PC-3 (cell line): ENCODE measurements around the gene SUSD2. TPM values are rescaled to one million over a fixed set of nuclear protein-coding genes. Genes with fewer than 3 reads are reported as not detected.

Experiments used
- ATAC-seq: fragments of 200-7000 bp; cut with Tn5 transposase; 2 replicates; pipeline ENCODE4 v1.9.1; 2020; ENCODE audit warnings: mild to moderate bottlenecking, moderate library complexity
- BruUV-seq: library from RNA; stranded (reverse); fragments of 400-500 nt; replicated peaks from 2 replicates; lab custom pipeline; 2021; lab: Mats Ljungman, UMichigan
- CTCF ChIA-PET: fragments of 300-600 bp; sonication (Branson Sonifier 250); formaldehyde crosslinking; loops from one replicate; lab custom pipeline; 2022; ENCODE audit warnings: antibody characterized with exemption; lab: Charles Lee
- POLR2A ChIA-PET: fragments of 300-600 bp; sonication (Branson Sonifier 250); formaldehyde crosslinking; loops from one replicate; lab custom pipeline; 2022; ENCODE audit warnings: antibody characterized with exemption; ENCODE audit not compliant: unreplicated experiment; lab: Charles Lee
- DNase-seq: peaks from one replicate; pipeline ENCODE4 v3.0.0-alpha.2; 2015
- H2AFZ ChIP-seq: fragments of 300-600 bp; sonication (generic); 2 replicates; pipeline ENCODE4 v1.6.0; 2016; ENCODE audit warnings: antibody characterized with exemption, low read length
- H3F3A ChIP-seq: fragments of 300-600 bp; sonication (generic); one replicate; pipeline ENCODE4 v1.6.0; 2017; ENCODE audit warnings: antibody characterized with exemption, low read length, control low read depth, mild to moderate bottlenecking; ENCODE audit not compliant: unreplicated experiment
- H3K27ac ChIP-seq: fragments of 300-600 bp; sonication (generic); 2 replicates; pipeline ENCODE4 v1.5.1; 2016; ENCODE audit warnings: mild to moderate bottlenecking, low read length
- H3K27me3 ChIP-seq: fragments of 300-600 bp; sonication (generic); 2 replicates; pipeline ENCODE4 v1.6.1; 2016; ENCODE audit warnings: low read length, mixed read lengths
- H3K36me3 ChIP-seq: fragments of 300-600 bp; sonication (generic); 2 replicates; pipeline ENCODE4 v1.6.1; 2016; ENCODE audit warnings: low read depth, mixed run types, low read length, mixed read lengths
- H3K4me1 ChIP-seq: fragments of 300-600 bp; sonication (generic); 2 replicates; pipeline ENCODE4 v1.5.1; 2016; ENCODE audit warnings: low read length; ENCODE audit not compliant: insufficient read depth
- H3K4me2 ChIP-seq: fragments of 300-600 bp; sonication (generic); 2 replicates; pipeline ENCODE4 v1.6.0; 2016; ENCODE audit warnings: low read length
- H3K4me3 ChIP-seq: fragments of 300-600 bp; sonication (generic); 2 replicates; pipeline ENCODE4 v1.5.1; 2016; ENCODE audit warnings: mild to moderate bottlenecking, low read length, mixed read lengths
- H3K79me2 ChIP-seq: fragments of 300-600 bp; sonication (generic); 2 replicates; pipeline ENCODE4 v1.6.1; 2017; ENCODE audit warnings: low read length, mixed read lengths
- H3K9ac ChIP-seq: fragments of 300-600 bp; sonication (generic); 2 replicates; pipeline ENCODE4 v1.6.0; 2016; ENCODE audit warnings: mild to moderate bottlenecking, low read length
- H3K9me2 ChIP-seq: fragments of 300-600 bp; sonication (generic); replicated peaks from 2 replicates; pipeline ENCODE4 v1.6.1; 2016; ENCODE audit warnings: mixed run types, low read length, mixed read lengths
- H3K9me3 ChIP-seq: fragments of 300-600 bp; sonication (generic); 2 replicates; pipeline ENCODE4 v1.6.1; 2016; ENCODE audit warnings: low read length, mixed read lengths
- H4K20me1 ChIP-seq: fragments of 300-600 bp; sonication (generic); 2 replicates; pipeline ENCODE4 v1.6.1; 2016; ENCODE audit warnings: low read length, mixed read lengths
- CTCF ChIP-seq: fragments of 300-600 bp; sonication (generic); conservative IDR thresholded peaks from 2 replicates; pipeline ENCODE4 v1.5.1; 2017; ENCODE audit warnings: antibody characterized with exemption, low read depth, mild to moderate bottlenecking, low read length
- EZH2 ChIP-seq: fragments of 300-600 bp; sonication (generic); IDR thresholded peaks from one replicate; pipeline ENCODE4 v1.6.1; 2017; ENCODE audit warnings: antibody characterized with exemption, mild to moderate bottlenecking, low read length; ENCODE audit not compliant: unreplicated experiment
- EZH2phosphoT487 ChIP-seq: fragments of 300-600 bp; sonication (generic); IDR thresholded peaks from 2 replicates; pipeline ENCODE4 v1.6.1; 2018; ENCODE audit warnings: mild to moderate bottlenecking, antibody characterized with exemption, low read length, borderline replicate concordance
- intact Hi-C: fragments of 100-400 bp; cut with micrococcal nuclease; formaldehyde crosslinking; loops from 2 replicates; pipeline ENCODE4 v1.9.0; 2023
- total RNA-seq: library from RNA; depleted of rRNA; stranded (reverse); fragments of >200 nt; gene quantifications from 2 replicates; pipeline ENCODE4 v1.2.3, GENCODE V29; 2014

Gene SUSD2
- total RNA-seq, 1 experiment from 2014 or later = 1.3 TPM

- H3K4me1 ChIP-seq = peaks cover 13% of the 10 kb centered on the region
- no peak overlapping the region for H3K4me2 ChIP-seq
- no peaks in the 10 kb centered on the region for H3K36me3 ChIP-seq
- no peak for DNase-seq
- H3K9me3 ChIP-seq = no peaks in the 10 kb centered on the region
- H3K27me3 ChIP-seq = no peaks in the 10 kb centered on the region
- BruUV-seq = no TSS peak
- no peak for ATAC-seq
- POLR2A ChIA-PET = no interaction called here
- no peaks in the 10 kb centered on the region for H3K79me2 ChIP-seq
- no peak overlapping the region for H3K4me3 ChIP-seq
- H3F3A ChIP-seq = no peaks in the 10 kb centered on the region
- CTCF ChIA-PET = no interaction called here
- H3K9me2 ChIP-seq = no peaks in the 10 kb centered on the region
- intact Hi-C loops = no loop called here
- H2AFZ ChIP-seq = no peak overlapping the region
- H4K20me1 ChIP-seq = no peaks in the 10 kb centered on the region
- TF ChIP-seq CTCF (no peak), EZH2phosphoT487 (no peak), EZH2 (no peak)
- no peak overlapping the region for H3K9ac ChIP-seq
- H3K27ac ChIP-seq = no peak overlapping the region
These were observed 42.5 kb upstream of the SUSD2 start for GRCh38 chr22:24138649-24139420.

DNA sequence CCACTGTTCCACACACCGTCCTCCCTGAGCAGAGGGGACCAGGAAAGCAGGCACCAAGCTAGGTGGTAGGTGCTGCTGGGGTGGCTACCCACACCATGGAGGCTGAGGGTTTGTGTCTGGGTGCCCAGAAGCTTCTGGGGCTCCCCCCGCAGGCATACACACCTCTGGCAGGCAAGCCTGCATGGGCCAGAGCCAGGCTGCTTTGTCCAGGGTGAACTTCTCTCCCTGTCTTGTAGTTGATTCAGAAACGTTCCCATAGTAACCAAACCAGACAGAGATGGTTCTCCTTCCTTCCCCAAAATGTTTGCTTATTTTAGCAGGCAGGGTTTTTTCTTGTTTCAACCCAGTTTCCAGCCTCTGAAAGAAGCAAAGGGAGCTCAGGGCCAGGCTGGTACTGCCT, 40.9 kb upstream of the SUSD2 start:
- H3K79me2 ChIP-seq = no peaks in the 10 kb centered on the region
- ATAC-seq (no peak), DNase-seq (no peak)
- no peaks in the 10 kb centered on the region for H3K36me3 ChIP-seq
- H3K4me3 ChIP-seq = no peak overlapping the region
- no peaks in the 10 kb centered on the region for H4K20me1 ChIP-seq
- H3K9me3 ChIP-seq = no peaks in the 10 kb centered on the region
- BruUV-seq = no TSS peak
- H3K4me1 ChIP-seq = peaks cover 14% of the 10 kb centered on the region
- H3K9me2 ChIP-seq = no peaks in the 10 kb centered on the region
- intact Hi-C loops = no loop called here
- ChIA-PET CTCF (no interaction called here), POLR2A (no interaction called here)
- TF ChIP-seq EZH2phosphoT487 = no peak
- TF ChIP-seq CTCF = no peak
- no peak for TF ChIP-seq EZH2
- no peak overlapping the region for H3K27ac ChIP-seq
- H2AFZ ChIP-seq = no peak overlapping the region
- H3K9ac ChIP-seq = no peak overlapping the region
- H3K4me2 ChIP-seq = no peak overlapping the region
- H3F3A ChIP-seq = no peaks in the 10 kb centered on the region
- H3K27me3 ChIP-seq = no peaks in the 10 kb centered on the region

DNA sequence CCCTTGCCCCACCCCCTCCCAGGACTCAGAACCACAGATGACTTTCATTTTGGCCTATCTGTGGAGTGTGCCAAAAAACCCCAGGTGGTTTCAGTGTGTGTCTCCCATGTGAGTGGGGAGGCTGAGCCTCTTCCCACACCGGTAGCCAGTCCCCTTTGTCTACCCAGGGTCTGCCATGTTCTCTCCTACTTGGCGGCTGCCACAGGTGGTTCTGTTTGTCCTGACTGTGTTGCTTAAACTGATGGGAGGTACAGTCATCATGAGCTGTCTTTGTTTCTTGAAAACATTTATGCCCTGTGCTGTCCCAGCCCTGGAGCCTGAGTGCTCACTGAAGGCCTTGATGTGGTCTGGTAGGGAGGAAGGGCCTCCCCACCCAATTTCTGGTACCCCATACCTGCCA, 39.7 kb upstream of the SUSD2 start:
- H2AFZ ChIP-seq = no peak overlapping the region
- H3K9me3 ChIP-seq = no peaks in the 10 kb centered on the region
- BruUV-seq = no TSS peak
- DNase-seq (peak; percentile 59), ATAC-seq (peak; percentile 77)
- H3K9ac ChIP-seq = no peak overlapping the region
- peaks cover 26% of the 10 kb centered on the region for H3K4me1 ChIP-seq
- ChIA-PET POLR2A (no interaction called here), CTCF (interaction anchor here (0.7 kb wide), 1 partner anchor 34 kb away, joined by 3 read pairs; no protein-coding TSS in a partner anchor)
- H3K36me3 ChIP-seq = no peaks in the 10 kb centered on the region
- no peaks in the 10 kb centered on the region for H3K9me2 ChIP-seq
- H3K4me2 ChIP-seq = 0 out of 2 replicates have a peak overlapping the region, but pooled peaks have one; percentile 34
- no peak for TF ChIP-seq EZH2
- no peak for TF ChIP-seq EZH2phosphoT487
- TF ChIP-seq CTCF = no peak
- no peaks in the 10 kb centered on the region for H3F3A ChIP-seq
- no peaks in the 10 kb centered on the region for H4K20me1 ChIP-seq
- intact Hi-C loops = no loop called here
- no peaks in the 10 kb centered on the region for H3K79me2 ChIP-seq
- no peaks in the 10 kb centered on the region for H3K27me3 ChIP-seq
- no peak overlapping the region for H3K4me3 ChIP-seq
- peak overlapping the region; percentile 26; the same call in 1 of the 2 replicates for H3K27ac ChIP-seq
